Mesendoderm (in vitro differentiated cells): ENCODE data around the gene KRT78.

Source experiments
- DNase-seq: peaks from one replicate; pipeline ENCODE4 v3.0.0; 2013
- H2AK5ac ChIP-seq: 2 replicates; pipeline ENCODE4 v1.6.1; 2013; ENCODE audit warnings: low read length, inconsistent platforms
- H2BK120ac ChIP-seq: 2 replicates; pipeline ENCODE4 v1.6.1; 2013; ENCODE audit warnings: low read depth, mild to moderate bottlenecking, low read length, moderate library complexity, mixed read lengths
- H2BK15ac ChIP-seq: replicated peaks from 2 replicates; pipeline ENCODE4 v1.6.1; 2013; ENCODE audit warnings: low read depth, mild to moderate bottlenecking, moderate library complexity
- H2BK5ac ChIP-seq: 2 replicates; pipeline ENCODE4 v1.6.1; 2013; ENCODE audit warnings: low read length, inconsistent platforms
- H3K18ac ChIP-seq: 2 replicates; pipeline ENCODE4 v1.6.1; 2013; ENCODE audit warnings: mild to moderate bottlenecking, low read length, mixed read lengths
- H3K23ac ChIP-seq: one replicate; pipeline ENCODE4 v1.6.1; 2013; ENCODE audit warnings: low read length
- H3K27ac ChIP-seq: 2 replicates; pipeline ENCODE4 v1.5.1; 2013; ENCODE audit warnings: low read depth, mild to moderate bottlenecking, inconsistent platforms, low read length, moderate library complexity
- H3K27me3 ChIP-seq: 2 replicates; pipeline ENCODE4 v1.6.1; 2013; ENCODE audit warnings: low read length, control low read depth, mild to moderate bottlenecking, inconsistent platforms; ENCODE audit not compliant: insufficient read depth, poor library complexity
- H3K36me3 ChIP-seq: 2 replicates; pipeline ENCODE4 v1.6.1; 2013; ENCODE audit warnings: low read length, inconsistent platforms; ENCODE audit not compliant: control insufficient read depth, insufficient read depth
- H3K4ac ChIP-seq: one replicate; pipeline ENCODE4 v1.6.1; 2013; ENCODE audit warnings: low read depth, mild to moderate bottlenecking, low read length, moderate library complexity
- H3K4me1 ChIP-seq: 2 replicates; pipeline ENCODE4 v1.6.1; 2013; ENCODE audit warnings: low read depth, low read length, inconsistent platforms; ENCODE audit not compliant: control insufficient read depth
- H3K4me2 ChIP-seq: 2 replicates; pipeline ENCODE4 v1.6.1; 2013; ENCODE audit warnings: low read length
- H3K4me3 ChIP-seq: 2 replicates; pipeline ENCODE4 v1.5.1; 2013; ENCODE audit warnings: mild to moderate bottlenecking, low read length
- H3K56ac ChIP-seq: one replicate; pipeline ENCODE4 v1.6.1; 2013; ENCODE audit warnings: low read length
- H3K79me1 ChIP-seq: 2 replicates; pipeline ENCODE4 v1.6.1; 2013; ENCODE audit warnings: low read length, inconsistent platforms
- H3K79me2 ChIP-seq: 2 replicates; pipeline ENCODE4 v1.6.1; 2013; ENCODE audit warnings: mild to moderate bottlenecking, low read length; ENCODE audit not compliant: control insufficient read depth, insufficient read depth
- H3K9ac ChIP-seq: 2 replicates; pipeline ENCODE4 v1.6.1; 2013; ENCODE audit warnings: low read length, inconsistent platforms
- H4K5ac ChIP-seq: one replicate; pipeline ENCODE4 v1.6.1; 2013; ENCODE audit warnings: low read length
- H4K8ac ChIP-seq: one replicate; pipeline ENCODE4 v1.6.1; 2013; ENCODE audit warnings: low read depth, mild to moderate bottlenecking, control low read depth, low read length, moderate library complexity
- WGBS: extraction: QIAGEN DNeasy Blood & Tissue Kit; methylation state at CpG from one replicate; pipeline ENCODE4 v1.1.7; 2013; ENCODE audit warnings: low lambda C conversion rate, missing lambda C conversion rate; ENCODE audit not compliant: insufficient coverage; ENCODE audit errors: extremely low coverage; 5-methylcytosine and 5-hydroxymethylcytosine counted together

KRT78 gene

DNA sequence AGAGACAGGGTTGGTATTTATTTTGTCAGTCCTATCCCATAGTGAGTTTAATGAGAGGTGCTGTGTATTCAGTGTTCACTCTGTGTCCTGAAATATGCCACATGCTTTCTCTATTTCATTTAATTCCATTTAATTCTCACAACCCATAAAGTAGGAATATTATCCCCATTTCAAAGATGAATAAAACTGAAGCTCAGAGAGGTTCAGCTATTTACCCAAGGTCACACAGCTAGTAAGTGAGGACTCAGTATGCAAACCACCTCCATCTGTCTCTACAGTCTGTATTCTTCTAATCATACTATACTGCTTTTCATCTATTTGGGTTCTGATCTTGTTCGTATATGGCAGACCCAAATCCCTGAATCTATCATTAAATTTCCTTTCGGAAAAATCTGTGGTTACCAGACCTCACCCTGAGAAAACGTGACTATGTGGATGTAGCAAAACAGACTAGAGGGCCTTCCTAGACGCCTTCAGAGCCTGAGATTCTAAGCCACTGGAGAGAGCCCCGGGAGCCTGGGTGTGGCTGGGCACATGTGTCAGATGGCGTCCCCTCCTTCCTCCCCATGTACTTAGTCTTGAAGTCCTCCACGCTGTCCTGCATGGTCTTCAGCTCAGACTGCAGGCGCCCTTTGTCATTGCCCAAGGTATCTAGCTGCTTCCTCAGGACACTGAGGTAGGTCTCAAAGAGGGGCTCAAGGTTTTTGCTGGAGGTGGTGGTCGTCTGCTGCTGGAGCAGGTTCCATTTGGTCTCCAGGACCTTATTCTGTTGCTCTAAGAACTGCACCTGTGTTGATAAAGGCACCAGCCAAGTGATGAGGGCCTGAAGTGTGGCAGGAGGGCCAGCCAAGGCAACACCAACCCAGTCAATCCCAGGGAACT is 37.4 kb downstream of the KRT78 start:
- H4K5ac ChIP-seq, result no peak overlapping the region
- no peak overlapping the region for H2AK5ac ChIP-seq
- no peak overlapping the region for H4K8ac ChIP-seq
- H3K79me1 ChIP-seq, result no peaks in the 10 kb centered on the region
- H2BK15ac ChIP-seq, result no peak overlapping the region
- no peak overlapping the region for H3K18ac ChIP-seq
- no CpG with 5 or more reads among the region's 9 CpGs for WGBS
- no peak for DNase-seq
- H2BK120ac ChIP-seq, result no peak overlapping the region
- no peak overlapping the region for H3K4me3 ChIP-seq
- no peaks in the 10 kb centered on the region for H3K36me3 ChIP-seq
- H3K4ac ChIP-seq, result no peak overlapping the region
- no peaks in the 10 kb centered on the region for H3K4me1 ChIP-seq
- no peak overlapping the region for H3K56ac ChIP-seq
- H3K4me2 ChIP-seq, result no peak overlapping the region
- H3K27ac ChIP-seq, result no peak overlapping the region
- H3K23ac ChIP-seq, result no peak overlapping the region
- H3K9ac ChIP-seq, result no peak overlapping the region
- H3K79me2 ChIP-seq, result no peaks in the 10 kb centered on the region
- H2BK5ac ChIP-seq, result no peak overlapping the region
- no peaks in the 10 kb centered on the region for H3K27me3 ChIP-seq

GRCh38 chr12:52810554-52810953 is 38.2 kb downstream of the KRT78 start:
- no CpG with 5 or more reads among the region's 5 CpGs for WGBS

GRCh38 chr12:52809166-52809565 is 39.6 kb downstream of the KRT78 start:
- H3K4me3 ChIP-seq, result no peak overlapping the region
- no peaks in the 10 kb centered on the region for H3K79me1 ChIP-seq
- H3K79me2 ChIP-seq, result no peaks in the 10 kb centered on the region
- peaks cover 2% of the 10 kb centered on the region for H3K4me1 ChIP-seq
- no peak overlapping the region for H3K4ac ChIP-seq
- H3K9ac ChIP-seq, result no peak overlapping the region
- H2AK5ac ChIP-seq, result no peak overlapping the region
- DNase-seq, result no peak
- H3K18ac ChIP-seq, result no peak overlapping the region
- no peak overlapping the region for H3K4me2 ChIP-seq
- no peaks in the 10 kb centered on the region for H3K36me3 ChIP-seq
- H2BK120ac ChIP-seq, result no peak overlapping the region
- no peak overlapping the region for H4K8ac ChIP-seq
- no peak overlapping the region for H2BK15ac ChIP-seq
- H4K5ac ChIP-seq, result no peak overlapping the region
- no peaks in the 10 kb centered on the region for H3K27me3 ChIP-seq
- no peak overlapping the region for H3K27ac ChIP-seq
- no CpG with 5 or more reads among the region's 7 CpGs for WGBS
- no peak overlapping the region for H2BK5ac ChIP-seq
- no peak overlapping the region for H3K23ac ChIP-seq
- H3K56ac ChIP-seq, result no peak overlapping the region

More at GRCh38 chr12:52810554-52810953, 38.2 kb downstream of the KRT78 start:
- no peak overlapping the region for H2BK5ac ChIP-seq
- H2BK120ac ChIP-seq, result no peak overlapping the region
- H3K27ac ChIP-seq, result no peak overlapping the region
- no peak overlapping the region for H2AK5ac ChIP-seq
- H2BK15ac ChIP-seq, result no peak overlapping the region
- no peaks in the 10 kb centered on the region for H3K4me1 ChIP-seq
- no peaks in the 10 kb centered on the region for H3K36me3 ChIP-seq
- H3K79me2 ChIP-seq, result no peaks in the 10 kb centered on the region
- no peak overlapping the region for H3K23ac ChIP-seq
- no peak overlapping the region for H3K18ac ChIP-seq
- no peak overlapping the region for H4K5ac ChIP-seq
- no peak overlapping the region for H4K8ac ChIP-seq
- no peak overlapping the region for H3K4me2 ChIP-seq
- H3K4ac ChIP-seq, result no peak overlapping the region
- no peaks in the 10 kb centered on the region for H3K79me1 ChIP-seq
- no peaks in the 10 kb centered on the region for H3K27me3 ChIP-seq
- H3K4me3 ChIP-seq, result no peak overlapping the region
- H3K9ac ChIP-seq, result no peak overlapping the region
- DNase-seq, result no peak
- H3K56ac ChIP-seq, result no peak overlapping the region

GRCh38 chr12:52808573-52809160 is 40.1 kb downstream of the KRT78 start:
- H2BK120ac ChIP-seq, result no peak overlapping the region
- H3K4me2 ChIP-seq, result no peak overlapping the region
- WGBS, result no CpG with 5 or more reads among the region's 8 CpGs
- no peaks in the 10 kb centered on the region for H3K27me3 ChIP-seq
- H3K56ac ChIP-seq, result no peak overlapping the region
- H3K27ac ChIP-seq, result no peak overlapping the region
- no peak overlapping the region for H3K4ac ChIP-seq
- no peak overlapping the region for H2BK15ac ChIP-seq
- H3K79me1 ChIP-seq, result no peaks in the 10 kb centered on the region
- no peak overlapping the region for H4K5ac ChIP-seq
- H4K8ac ChIP-seq, result no peak overlapping the region
- H3K36me3 ChIP-seq, result no peaks in the 10 kb centered on the region
- H2AK5ac ChIP-seq, result no peak overlapping the region
- DNase-seq, result no peak
- H3K9ac ChIP-seq, result no peak overlapping the region
- peaks cover 2% of the 10 kb centered on the region for H3K4me1 ChIP-seq
- no peak overlapping the region for H3K23ac ChIP-seq
- no peak overlapping the region for H3K18ac ChIP-seq
- H2BK5ac ChIP-seq, result no peak overlapping the region
- H3K79me2 ChIP-seq, result no peaks in the 10 kb centered on the region
- H3K4me3 ChIP-seq, result no peak overlapping the region

DNA sequence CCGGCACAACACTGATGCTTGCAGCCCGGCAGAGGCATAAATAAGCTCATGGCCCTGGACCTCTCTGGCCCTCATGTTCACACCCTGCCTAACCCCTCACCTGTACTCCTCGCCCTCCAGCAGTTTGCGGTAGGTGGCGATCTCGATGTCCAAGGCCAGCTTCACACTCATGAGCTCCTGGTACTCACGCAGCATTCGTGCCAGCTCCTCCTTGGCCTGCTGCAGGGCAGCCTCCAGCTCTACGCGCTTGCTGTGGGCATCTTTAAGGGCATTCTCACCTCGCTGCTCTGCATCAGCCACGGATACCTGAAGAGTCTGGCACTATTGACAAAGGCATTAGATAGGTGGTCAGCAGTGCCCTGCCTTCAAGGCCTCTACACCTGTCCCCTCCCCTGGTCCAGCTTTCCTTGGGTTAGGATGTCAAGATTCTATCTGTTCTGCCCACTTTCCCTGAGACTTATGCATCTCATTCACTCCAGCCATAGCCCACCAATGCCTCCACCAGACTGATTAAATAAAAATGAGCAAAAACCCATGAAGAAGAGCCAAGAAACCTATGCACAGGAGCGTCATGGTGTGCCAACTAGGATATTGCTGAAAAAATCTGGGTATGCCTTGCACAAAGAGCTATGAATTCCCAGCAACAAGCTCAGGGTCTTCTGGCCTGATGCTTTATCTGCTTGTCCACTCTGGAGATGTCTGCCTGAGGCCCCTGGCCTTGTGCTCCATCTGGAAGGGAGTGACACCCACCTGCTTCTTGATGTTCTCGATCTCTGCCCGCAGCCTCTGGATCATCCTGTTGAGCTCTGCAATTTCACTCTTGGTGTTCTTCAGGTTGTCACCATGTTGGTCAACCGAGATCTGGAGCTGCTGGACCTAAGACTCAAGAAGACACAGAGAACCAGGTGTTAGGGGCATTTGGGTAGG is 41.0 kb downstream of the KRT78 start:
- WGBS, result no CpG with 5 or more reads among the region's 16 CpGs
- no peak overlapping the region for H2AK5ac ChIP-seq
- no peak overlapping the region for H3K23ac ChIP-seq
- no peak overlapping the region for H2BK120ac ChIP-seq
- no peak for DNase-seq
- H2BK15ac ChIP-seq, result no peak overlapping the region
- H3K4me3 ChIP-seq, result no peak overlapping the region
- no peak overlapping the region for H3K27ac ChIP-seq
- H4K8ac ChIP-seq, result no peak overlapping the region
- H3K4me2 ChIP-seq, result no peak overlapping the region
- H4K5ac ChIP-seq, result no peak overlapping the region
- H3K79me1 ChIP-seq, result no peaks in the 10 kb centered on the region
- no peaks in the 10 kb centered on the region for H3K36me3 ChIP-seq
- H2BK5ac ChIP-seq, result no peak overlapping the region
- no peak overlapping the region for H3K56ac ChIP-seq
- H3K9ac ChIP-seq, result no peak overlapping the region
- H3K27me3 ChIP-seq, result no peaks in the 10 kb centered on the region
- H3K4me1 ChIP-seq, result peaks cover 2% of the 10 kb centered on the region
- no peaks in the 10 kb centered on the region for H3K79me2 ChIP-seq
- H3K4ac ChIP-seq, result no peak overlapping the region
- no peak overlapping the region for H3K18ac ChIP-seq
